ENCODE measurements around the gene POC1A. TPM values are rescaled to one million over a fixed set of nuclear protein-coding genes. Genes with fewer than 3 reads are reported as not detected.

POC1A gene
- polyA plus RNA-seq, 1 donor from 2014 or later, result 1.3 TPM

- no peaks in the 10 kb centered on the region for H3K9me3 ChIP-seq (ENCODE audit: low read length)
- no peak overlapping the region for H3K27ac ChIP-seq (ENCODE audit: low read length)
- H3K9me2 ChIP-seq (ENCODE audit: insufficient read depth, low read length), result no peaks in the 10 kb centered on the region
- no peak overlapping the region for H3K9ac ChIP-seq (ENCODE audit: low read length)
- H2AFZ ChIP-seq (ENCODE audit: low read depth, low read length), result no peak overlapping the region
- no peak overlapping the region for H3K4me3 ChIP-seq (ENCODE audit: low read length)
- no peak overlapping the region for H3K4me2 ChIP-seq (ENCODE audit: low read length)
- TF ChIP-seq RAD21 (conservative IDR thresholded peaks at IDR 0.05) (no peak), CTCF (IDR thresholded peaks at IDR 0.05; ENCODE audit: poor library complexity, severe bottlenecking) (no peak), SMC3 (conservative IDR thresholded peaks at IDR 0.05; ENCODE audit: poor library complexity) (no peak)
- no peaks in the 10 kb centered on the region for H3K36me3 ChIP-seq (ENCODE audit: insufficient read depth, low read length)
- no peaks in the 10 kb centered on the region for H4K20me1 ChIP-seq (ENCODE audit: insufficient read depth)
- no peaks in the 10 kb centered on the region for H3K27me3 ChIP-seq (ENCODE audit: insufficient read depth, low read depth, low read length)
- no peaks in the 10 kb centered on the region for H3K79me2 ChIP-seq (replicated peaks; ENCODE audit: insufficient read depth, low read length)
- no peaks in the 10 kb centered on the region for H3F3A ChIP-seq (ENCODE audit: insufficient read depth, low read length, poor library complexity, severe bottlenecking)
These were observed 31.7 kb downstream of the POC1A start for GRCh38 chr3:52122491-52122890.

GRCh38 chr3:52121813-52122212 lies 32.4 kb downstream of the POC1A start:
- Histone ChIP-seq H3K4me3 (ENCODE audit: low read length) (no peak overlapping the region), H3K27ac (ENCODE audit: low read length) (no peak overlapping the region), H3K9ac (ENCODE audit: low read length) (no peak overlapping the region), H3K27me3 (ENCODE audit: insufficient read depth, low read depth, low read length) (no peaks in the 10 kb centered on the region), H3F3A (ENCODE audit: insufficient read depth, low read length, poor library complexity, severe bottlenecking) (no peaks in the 10 kb centered on the region), H4K20me1 (ENCODE audit: insufficient read depth) (no peaks in the 10 kb centered on the region), H3K36me3 (ENCODE audit: insufficient read depth, low read length) (no peaks in the 10 kb centered on the region), H3K9me2 (ENCODE audit: insufficient read depth, low read length) (no peaks in the 10 kb centered on the region), H2AFZ (ENCODE audit: low read depth, low read length) (no peak overlapping the region), H3K4me2 (ENCODE audit: low read length) (no peak overlapping the region), H3K9me3 (ENCODE audit: low read length) (no peaks in the 10 kb centered on the region), H3K79me2 (replicated peaks; ENCODE audit: insufficient read depth, low read length) (no peaks in the 10 kb centered on the region)
- no peak for TF ChIP-seq REST (IDR thresholded peaks at IDR 0.05; ENCODE audit: borderline replicate concordance)
- no peak for TF ChIP-seq TAF1 (IDR thresholded peaks at IDR 0.05; ENCODE audit: low read depth)
- no peak for TF ChIP-seq SMC3 (conservative IDR thresholded peaks at IDR 0.05; ENCODE audit: poor library complexity)
- TF ChIP-seq RAD21 (conservative IDR thresholded peaks at IDR 0.05), result no peak
- no peak for TF ChIP-seq POLR2AphosphoS5 (IDR thresholded peaks at IDR 0.05)

GRCh38 chr3:52121464-52121805 lies 32.8 kb downstream of the POC1A start:
- H3K27ac ChIP-seq (ENCODE audit: low read length), result no peak overlapping the region
- H3K4me2 ChIP-seq (ENCODE audit: low read length), result no peak overlapping the region
- no peak overlapping the region for H3K4me3 ChIP-seq (ENCODE audit: low read length)
- no peaks in the 10 kb centered on the region for H3K9me2 ChIP-seq (ENCODE audit: insufficient read depth, low read length)
- H3F3A ChIP-seq (ENCODE audit: insufficient read depth, low read length, poor library complexity, severe bottlenecking), result no peaks in the 10 kb centered on the region
- no peak overlapping the region for H2AFZ ChIP-seq (ENCODE audit: low read depth, low read length)
- no peak overlapping the region for H3K9ac ChIP-seq (ENCODE audit: low read length)
- no peaks in the 10 kb centered on the region for H3K79me2 ChIP-seq (replicated peaks; ENCODE audit: insufficient read depth, low read length)
- no peaks in the 10 kb centered on the region for H3K36me3 ChIP-seq (ENCODE audit: insufficient read depth, low read length)
- no peaks in the 10 kb centered on the region for H3K27me3 ChIP-seq (ENCODE audit: insufficient read depth, low read depth, low read length)
- no peaks in the 10 kb centered on the region for H4K20me1 ChIP-seq (ENCODE audit: insufficient read depth)
- no peaks in the 10 kb centered on the region for H3K9me3 ChIP-seq (ENCODE audit: low read length)
- no peak for TF ChIP-seq CTCF (IDR thresholded peaks at IDR 0.05; ENCODE audit: poor library complexity, severe bottlenecking)
- no peak for TF ChIP-seq POLR2AphosphoS5 (IDR thresholded peaks at IDR 0.05)
- TF ChIP-seq EZH2 (IDR thresholded peaks at IDR 0.05; ENCODE audit: borderline replicate concordance, insufficient read depth, low read length, poor library complexity, severe bottlenecking), result no peak
- no peak for TF ChIP-seq EP300 (conservative IDR thresholded peaks at IDR 0.05; ENCODE audit: poor library complexity, severe bottlenecking)
- TF ChIP-seq TAF1 (IDR thresholded peaks at IDR 0.05; ENCODE audit: low read depth), result no peak
- TF ChIP-seq MXI1 (conservative IDR thresholded peaks at IDR 0.05; ENCODE audit: poor library complexity, severe bottlenecking), result no peak

All from neural cell (in vitro differentiated cells).